Transverse colon (tissue), 4 donors: ENCODE measurements around the gene RAB13.

Experiments
- EP300 ChIP-seq: sonication (generic); formaldehyde crosslinking; IDR thresholded peaks from one replicate; pipeline ENCODE4 v1.6.1; 2017; ENCODE audit warnings: antibody characterized with exemption, low read depth
- POLR2A ChIP-seq: fragments of 450-650 bp; IDR thresholded peaks from one replicate; pipeline ENCODE4 v1.6.1; 2016; ENCODE audit warnings: antibody characterized with exemption, mild to moderate bottlenecking, moderate library complexity
- POLR2AphosphoS5 ChIP-seq, 3 donors: sonication (generic); formaldehyde crosslinking; IDR thresholded peaks; one replicate each; pipeline ENCODE4 v1.6.1; 2016; ENCODE audit warnings: antibody characterized with exemption in 3 of 3
- TF ChIP-seq, protein P1 (sequence below), 5 experiments: fragments of 200-600 bp in 3 of 5; fragments of 450-650 bp in 2 of 5; sonication (generic) in 3 of 5; IDR thresholded peaks; 1 replicate in 2 of 5; 2 replicates in 3 of 5; pipeline ENCODE4 v1.5.1; 2016 to 2017; ENCODE audit warnings: antibody characterized with exemption in 5 of 5, inconsistent platforms in 3 of 5, mild to moderate bottlenecking in 2 of 5, moderate library complexity in 1 of 5

DNA sequence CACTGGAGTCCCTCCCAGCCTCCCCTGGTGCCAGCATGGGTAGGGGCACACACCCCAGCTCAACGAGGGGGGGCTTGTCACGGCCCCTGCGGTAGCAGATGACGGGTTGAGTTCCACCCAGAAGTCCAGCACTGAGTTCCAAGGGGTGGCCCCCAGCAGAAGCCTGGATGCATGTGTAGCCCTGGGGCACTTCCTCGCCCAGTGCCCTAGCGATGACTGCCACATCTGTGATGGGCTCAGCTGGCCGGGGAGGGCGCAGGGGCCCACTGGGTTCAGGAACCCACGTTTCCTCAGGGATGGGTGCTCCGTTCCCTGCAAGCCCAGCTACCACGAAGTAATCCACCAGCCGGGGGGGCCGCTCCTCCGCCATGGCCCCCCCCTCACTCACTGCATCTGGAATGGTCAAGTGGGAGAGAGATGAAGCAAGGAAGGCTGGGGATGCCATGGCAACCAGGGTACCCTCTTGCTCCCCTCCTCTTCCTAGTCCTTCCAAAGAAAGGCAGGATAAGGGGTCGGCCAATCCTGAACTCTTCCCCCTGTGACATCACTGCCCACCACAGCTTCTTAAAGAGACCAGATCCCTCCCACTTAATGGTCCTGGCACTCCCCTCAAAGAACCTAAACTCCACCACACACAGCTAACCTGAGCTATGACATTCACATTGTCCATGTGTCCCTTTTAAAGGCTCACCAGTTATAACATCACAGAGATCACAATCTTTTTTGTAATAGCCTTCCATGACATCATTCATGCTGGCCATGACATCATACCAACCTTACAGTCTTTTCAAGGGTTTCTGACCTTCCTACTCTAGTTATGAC lies 41.9 kb downstream of the RAB13 start:
- TF ChIP-seq POLR2A, result no peak
- TF ChIP-seq, protein P1, sequence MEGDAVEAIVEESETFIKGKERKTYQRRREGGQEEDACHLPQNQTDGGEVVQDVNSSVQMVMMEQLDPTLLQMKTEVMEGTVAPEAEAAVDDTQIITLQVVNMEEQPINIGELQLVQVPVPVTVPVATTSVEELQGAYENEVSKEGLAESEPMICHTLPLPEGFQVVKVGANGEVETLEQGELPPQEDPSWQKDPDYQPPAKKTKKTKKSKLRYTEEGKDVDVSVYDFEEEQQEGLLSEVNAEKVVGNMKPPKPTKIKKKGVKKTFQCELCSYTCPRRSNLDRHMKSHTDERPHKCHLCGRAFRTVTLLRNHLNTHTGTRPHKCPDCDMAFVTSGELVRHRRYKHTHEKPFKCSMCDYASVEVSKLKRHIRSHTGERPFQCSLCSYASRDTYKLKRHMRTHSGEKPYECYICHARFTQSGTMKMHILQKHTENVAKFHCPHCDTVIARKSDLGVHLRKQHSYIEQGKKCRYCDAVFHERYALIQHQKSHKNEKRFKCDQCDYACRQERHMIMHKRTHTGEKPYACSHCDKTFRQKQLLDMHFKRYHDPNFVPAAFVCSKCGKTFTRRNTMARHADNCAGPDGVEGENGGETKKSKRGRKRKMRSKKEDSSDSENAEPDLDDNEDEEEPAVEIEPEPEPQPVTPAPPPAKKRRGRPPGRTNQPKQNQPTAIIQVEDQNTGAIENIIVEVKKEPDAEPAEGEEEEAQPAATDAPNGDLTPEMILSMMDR (IDR thresholded peaks at IDR 0.05), result no peak
- TF ChIP-seq EP300, result no peak
- no peak for TF ChIP-seq POLR2AphosphoS5 (IDR thresholded peaks at IDR 0.05)
